ENCODE data around the gene CHMP5. TPM values are rescaled to one million over a fixed set of nuclear protein-coding genes. Genes with fewer than 3 reads are reported as not detected.

Gene CHMP5
- polyA plus RNA-seq, 2 of the 4 experiments (the other 2 are of a cell fraction), result 108 to 187 TPM

- POLR2A ChIA-PET, result no interaction called here
- DNase-seq (ENCODE audit: low read depth in 1 of 2, low spot score in 1 of 2) (no peak), ATAC-seq (no peak), FAIRE-seq (no peak)
- Histone ChIP-seq H3K9me3 (no peaks in the 10 kb centered on the region), H3K27ac (no peak overlapping the region), H3K4me3 (no peak overlapping the region), H3K4me1 (peaks cover 17% of the 10 kb centered on the region), H3K4me2 (no peak overlapping the region)
- CTCF ChIA-PET, result no interaction called here
- TF ChIP-seq MAFK (IDR thresholded peaks at IDR 0.05; ENCODE audit: partially characterized antibody) (peak; percentile 75), JUN (IDR thresholded peaks at IDR 0.05) (no peak)
These were observed 2.4 kb downstream of the CHMP5 start for GRCh38 chr9:33267151-33267767.

DNA sequence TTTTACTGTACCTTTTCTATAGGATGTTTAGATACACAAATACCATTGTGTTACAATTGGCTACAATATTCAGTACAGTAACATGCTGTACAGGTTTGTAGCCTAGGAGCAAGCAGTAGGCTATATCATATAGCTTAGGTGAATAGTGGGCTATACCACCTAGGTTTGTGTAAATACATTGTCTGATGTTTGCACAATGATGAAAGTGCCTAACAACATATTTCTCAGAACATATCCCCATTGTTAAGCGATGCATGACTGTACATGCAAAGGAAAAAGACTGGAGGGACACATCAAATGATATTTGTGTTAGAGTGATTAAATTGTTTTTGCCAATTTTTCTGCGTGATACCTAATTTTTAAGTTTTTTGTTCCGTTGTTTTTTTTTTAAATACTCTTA is 5.3 kb downstream of the CHMP5 start:
- no peak for ATAC-seq
- ChIA-PET POLR2A (no interaction called here), CTCF (interaction anchor here (1.3 to 1.7 kb wide), 3 partner anchors 12 to 38 kb away, joined by 3 read pairs; no protein-coding TSS in a partner anchor)
- DNase-seq (ENCODE audit: low read depth in 1 of 2, low spot score in 1 of 2), result no peak
- Histone ChIP-seq H3K4me3 (no peak overlapping the region), H3K9me3 (no peaks in the 10 kb centered on the region), H3K4me2 (no peak overlapping the region), H3K27ac (no peak overlapping the region), H3K4me1 (peaks cover 11% of the 10 kb centered on the region; the same call in 2 of the 3 replicates)
- WGBS (ENCODE audit: missing lambda C conversion rate), result 89% methylated on average over 3 of the region's 3 CpGs
- TF ChIP-seq HEYL (CRISPR knock-in tag; IDR thresholded peaks at IDR 0.05) (no peak), PBX3 (IDR thresholded peaks at IDR 0.05) (no peak), NPAS2 (CRISPR knock-in tag; IDR thresholded peaks at IDR 0.05; ENCODE audit: borderline replicate concordance) (no peak)
- no peak for FAIRE-seq

GRCh38 chr9:33272061-33272460 is 7.2 kb downstream of the CHMP5 start:
- H3K4me2 ChIP-seq, result no peak overlapping the region
- WGBS (ENCODE audit: missing lambda C conversion rate), result 93% methylated on average over 1 of the region's 1 CpG
- TF ChIP-seq TP53 (CRISPR knock-in tag; IDR thresholded peaks at IDR 0.05), result no peak
- TF ChIP-seq SMC3 (IDR thresholded peaks at IDR 0.05), result no peak
- no peak for TF ChIP-seq KDM1A (IDR thresholded peaks at IDR 0.05; ENCODE audit: low read depth)
- no peak for TF ChIP-seq HOXA7 (CRISPR knock-in tag; IDR thresholded peaks at IDR 0.05)
- TF ChIP-seq RNF2 (IDR thresholded peaks at IDR 0.05; ENCODE audit: borderline replicate concordance, low read depth), result no peak
- no peak for TF ChIP-seq ZSCAN20 (CRISPR knock-in tag; IDR thresholded peaks at IDR 0.05)
- TF ChIP-seq JUNB (IDR thresholded peaks at IDR 0.05), result no peak
- no peak for TF ChIP-seq MYC (IDR thresholded peaks at IDR 0.05; ENCODE audit: borderline replicate concordance, low read length)
- TF ChIP-seq BCL3 (IDR thresholded peaks at IDR 0.05), result no peak
- no peak for TF ChIP-seq EHMT2 (IDR thresholded peaks at IDR 0.05; ENCODE audit: low read depth)
- ATAC-seq, result no peak
- no peak overlapping the region for H3K4me3 ChIP-seq
- FAIRE-seq, result no peak
- ChIA-PET POLR2A (interaction anchor here (0.7 kb wide), 1 partner anchor 38 kb away, joined by 4 read pairs; no protein-coding TSS in a partner anchor), CTCF (interaction anchor here (0.7 to 3.4 kb wide), 3 partner anchors 8 to 15 kb away, joined by 3 to 16 read pairs (median 5); no protein-coding TSS in a partner anchor)
- H3K9me3 ChIP-seq, result no peaks in the 10 kb centered on the region
- no peaks in the 10 kb centered on the region for H3K4me1 ChIP-seq
- H3K27ac ChIP-seq, result no peak overlapping the region
- DNase-seq (ENCODE audit: low read depth in 1 of 2, low spot score in 1 of 2), result no peak

DNA sequence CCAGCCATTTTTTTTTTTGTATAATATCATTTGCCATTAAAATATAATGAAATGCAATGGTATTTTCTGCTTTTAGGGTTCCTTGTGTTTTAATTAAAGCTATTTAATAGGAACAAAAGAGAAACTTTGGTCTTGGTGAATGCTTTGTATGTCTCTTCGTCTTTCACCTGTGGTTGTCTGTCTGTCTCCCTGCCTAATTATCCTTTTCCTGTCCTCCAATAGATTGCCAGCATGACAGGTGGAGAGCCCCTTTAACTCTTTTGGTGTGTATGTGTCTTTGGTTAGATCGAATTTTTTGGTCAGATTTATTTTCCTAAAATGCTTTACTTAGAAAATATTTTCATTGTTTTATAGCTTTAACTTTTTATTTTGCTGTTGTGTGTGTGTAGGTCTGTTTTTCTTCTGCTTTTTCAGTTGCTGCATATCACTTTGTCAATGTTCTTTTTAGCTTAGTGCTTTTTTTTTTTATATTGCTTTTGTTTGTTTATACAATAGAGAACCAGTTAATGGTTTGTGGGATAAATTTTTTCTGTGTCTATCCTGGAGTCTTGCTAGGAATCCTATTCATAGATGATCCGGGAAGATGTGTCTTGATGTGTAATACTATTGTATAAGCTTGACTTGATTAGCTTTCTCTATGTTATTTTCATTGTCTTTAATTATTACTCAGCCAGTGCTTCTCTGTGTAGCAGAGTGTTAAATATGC is 8.6 kb downstream of the CHMP5 start:
- ATAC-seq, result no peak
- H3K4me2 ChIP-seq, result no peak overlapping the region
- 66% methylated on average over 3 of the region's 3 CpGs for WGBS (ENCODE audit: missing lambda C conversion rate)
- no peak overlapping the region for H3K27ac ChIP-seq
- H3K4me1 ChIP-seq, result no peaks in the 10 kb centered on the region
- CTCF ChIA-PET, result interaction anchor here (0.6 to 3.4 kb wide), 8 partner anchors 10 to 174 kb away, joined by 3 to 16 read pairs (median 6); no protein-coding TSS in a partner anchor
- H3K4me3 ChIP-seq, result no peak overlapping the region
- POLR2A ChIA-PET, result interaction anchor here (1.5 kb wide), 1 partner anchor 9 kb away, joined by 3 read pairs; the partner anchor contains the start of gene BAG1
- no peaks in the 10 kb centered on the region for H3K9me3 ChIP-seq
- FAIRE-seq, result no peak
- DNase-seq (ENCODE audit: low read depth in 1 of 2, low spot score in 1 of 2), result no peak
- TF ChIP-seq NR3C1 (IDR thresholded peaks at IDR 0.05) (no peak), HOXB5 (CRISPR knock-in tag; IDR thresholded peaks at IDR 0.05) (no peak), CTCF (IDR thresholded peaks at IDR 0.05) (no peak), HOXA7 (CRISPR knock-in tag; IDR thresholded peaks at IDR 0.05) (no peak), ZFP36 (IDR thresholded peaks at IDR 0.05; ENCODE audit: borderline replicate concordance, partially characterized antibody) (no peak), HMGXB4 (CRISPR knock-in tag; IDR thresholded peaks at IDR 0.05; ENCODE audit: borderline replicate concordance) (no peak), HOXB13 (CRISPR knock-in tag; IDR thresholded peaks at IDR 0.05; ENCODE audit: low read depth) (no peak), ZSCAN20 (CRISPR knock-in tag; IDR thresholded peaks at IDR 0.05) (no peak), FOSB (CRISPR knock-in tag; IDR thresholded peaks at IDR 0.05) (no peak)
